Measurements from ENCODE around the gene SULT4A1.

The SULT4A1 gene

DNA sequence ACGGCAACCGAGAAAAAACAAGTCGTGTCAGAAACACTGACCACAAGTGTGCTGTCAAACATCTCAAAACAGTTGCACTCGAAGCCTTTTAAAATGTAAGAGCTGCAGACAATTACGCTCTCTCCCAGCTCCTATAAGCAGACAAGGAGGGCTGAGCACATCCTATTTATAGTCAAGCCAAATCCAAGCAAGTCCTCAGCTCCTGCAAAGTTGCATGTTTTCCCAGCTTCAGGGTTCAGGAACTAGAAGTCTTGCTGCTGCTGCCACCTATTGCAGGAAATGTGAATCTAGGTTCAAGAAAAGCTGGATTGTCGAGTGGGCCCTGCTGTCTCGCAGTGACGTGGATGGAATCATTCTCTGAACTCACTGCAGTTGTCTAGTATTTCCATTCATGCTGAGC lies 65.7 kb downstream of the SULT4A1 start:
- DNase-seq: no peak

DNA sequence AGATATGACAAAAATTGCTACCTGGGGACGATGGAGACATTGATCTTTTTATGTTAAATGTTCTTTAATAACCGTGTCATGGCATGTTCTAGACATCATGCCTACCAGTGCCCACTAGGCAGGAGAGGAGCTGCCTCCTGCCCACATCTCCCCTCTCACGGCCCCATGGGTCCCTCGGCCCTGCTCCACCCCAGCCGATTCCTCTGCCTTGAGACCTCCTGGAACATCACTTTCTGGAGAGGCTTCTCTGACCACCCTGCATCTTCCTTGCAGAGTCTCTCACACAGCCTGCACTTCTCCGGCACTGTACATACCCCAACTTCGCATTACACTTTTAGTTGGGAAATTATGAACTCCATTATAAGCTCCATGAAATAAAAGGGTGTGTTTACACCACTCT lies 67.0 kb downstream of the SULT4A1 start:
- no peak for DNase-seq

DNA sequence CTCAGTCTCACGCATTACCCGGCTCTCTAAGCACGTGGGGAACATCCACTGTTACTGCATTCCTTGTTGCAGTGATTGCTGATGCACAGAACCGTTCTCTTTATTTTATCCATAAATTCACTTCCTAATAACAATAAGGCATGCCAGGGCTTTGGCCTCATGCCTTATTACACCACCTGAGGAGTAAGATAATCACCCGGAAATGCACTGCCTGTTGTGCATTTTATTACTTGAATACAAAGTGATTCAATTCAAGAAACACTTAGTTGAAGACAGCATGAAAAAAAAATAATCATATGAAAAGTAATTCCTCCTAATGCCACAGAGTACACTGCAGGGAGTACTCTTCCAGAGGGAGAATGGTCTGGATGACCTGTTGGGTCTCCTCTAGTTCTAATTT lies 69.4 kb downstream of the SULT4A1 start:
- DNase-seq: no peak

DNA sequence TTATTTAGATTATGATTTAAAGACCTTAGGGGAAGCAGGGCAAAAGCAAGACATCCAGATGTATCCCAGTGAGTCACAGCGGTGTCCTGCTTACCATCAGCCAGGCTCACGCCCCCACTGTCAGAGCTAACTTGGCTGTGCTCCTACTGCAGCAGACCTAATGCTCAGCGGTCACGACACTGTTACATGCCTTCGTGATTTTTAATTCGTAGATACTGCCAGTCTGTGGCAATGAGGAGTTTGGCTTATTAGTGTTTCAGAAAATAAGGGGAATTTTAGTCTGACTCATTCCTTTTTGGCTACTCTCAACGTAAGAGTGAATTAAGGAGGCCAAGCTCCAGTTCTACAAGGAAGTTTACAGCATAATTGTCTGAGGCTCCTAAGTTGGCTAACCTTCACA lies 72.9 kb downstream of the SULT4A1 start:
- no peak for DNase-seq

DNA sequence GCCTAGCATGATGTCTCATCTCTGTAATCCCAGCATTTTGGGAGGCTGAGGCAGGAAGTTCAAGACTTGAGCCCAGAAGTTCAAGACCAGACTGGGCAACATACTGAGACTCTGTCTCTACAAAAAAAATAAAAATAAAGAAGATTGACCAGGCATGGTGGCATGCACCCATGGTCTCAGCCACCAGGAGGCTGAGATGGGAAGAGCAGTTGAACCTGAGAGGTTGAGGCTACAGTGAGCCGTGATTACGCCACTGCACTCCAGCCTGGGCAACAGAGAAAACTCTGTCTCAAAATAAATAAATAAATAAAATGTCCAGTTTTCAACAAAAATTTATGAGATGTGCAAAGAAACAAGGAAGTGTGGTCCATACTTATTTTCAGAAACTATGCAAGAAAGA lies 78.5 kb downstream of the SULT4A1 start:
- no peak for DNase-seq

DNA sequence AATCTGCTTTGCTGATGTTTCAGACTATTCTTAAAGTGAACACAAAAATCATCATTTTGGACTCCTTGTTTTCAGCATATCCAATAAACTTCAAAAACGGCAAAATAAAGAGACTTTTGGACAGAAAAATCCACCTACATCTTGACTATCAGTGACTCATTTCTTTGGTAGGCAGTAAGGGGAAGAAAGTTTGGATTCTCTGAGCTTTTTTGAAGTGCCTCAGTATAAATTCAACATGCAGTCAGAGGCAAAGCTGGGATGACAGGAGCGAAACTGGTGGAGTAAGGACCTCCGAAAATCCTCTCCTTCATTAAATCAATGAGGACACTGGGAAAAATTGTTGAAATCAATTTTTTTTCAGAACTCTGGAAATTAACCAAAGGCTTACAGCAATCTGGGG lies 79.9 kb downstream of the SULT4A1 start:
- no peak for DNase-seq

DNA sequence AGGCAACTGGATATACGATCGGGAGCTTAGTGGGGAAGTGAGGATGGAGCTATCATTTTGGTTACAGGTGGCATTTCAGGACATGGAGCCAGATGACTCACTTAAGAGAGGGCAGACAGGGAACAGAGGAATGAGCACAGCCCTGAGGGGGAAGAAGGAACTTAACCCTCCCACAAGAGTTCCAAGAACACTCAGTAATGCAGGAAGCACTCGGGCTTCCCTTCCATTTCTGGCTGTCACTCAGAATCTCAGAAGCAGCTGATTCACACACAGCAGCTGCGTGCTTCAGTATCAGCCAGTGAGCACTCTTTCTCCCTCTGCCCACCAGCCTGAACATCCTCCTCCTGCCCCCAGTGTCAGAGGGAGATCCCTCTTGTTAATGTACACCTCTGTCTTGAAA lies 85.0 kb downstream of the SULT4A1 start:
- DNase-seq: no peak

DNA sequence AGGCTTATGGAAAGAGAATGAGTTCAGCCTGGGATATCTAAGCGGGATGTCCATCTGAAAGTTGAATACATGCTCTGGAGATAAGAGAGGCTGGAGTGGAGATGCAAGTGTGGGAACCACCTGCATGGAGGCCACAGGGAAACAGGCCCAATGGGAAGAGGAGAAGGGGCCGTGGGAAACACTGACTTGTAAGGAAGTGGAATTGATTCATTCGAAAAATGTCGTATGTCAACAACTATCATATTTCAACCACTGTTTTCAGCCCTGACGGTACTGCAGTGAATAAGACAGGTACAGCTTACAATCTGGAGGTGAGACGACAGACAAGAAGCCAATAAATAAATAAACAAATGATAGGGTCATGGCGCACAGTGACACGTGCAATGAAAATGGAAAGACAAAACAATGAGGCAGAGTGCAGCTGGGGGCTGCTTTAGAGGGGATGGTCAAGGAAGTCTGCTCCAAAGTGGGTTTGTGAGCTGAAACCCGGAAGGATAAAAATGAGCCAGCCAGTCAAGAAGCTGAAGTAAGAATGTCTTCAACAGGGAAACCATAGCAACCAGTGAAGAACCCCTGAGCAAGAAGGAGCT lies 86.1 kb downstream of the SULT4A1 start:
- no peak for DNase-seq

Measured in activated CD4-positive, alpha-beta T cell treated with anti-CD3 and anti-CD28 coated beads, Interleukin-2, amount 50 U/mL, for 48 hours (primary cell).